ENCODE data around the gene MYEF2.
A peak's percentile ranks its signal among the peaks of the same experiment; 100 is the strongest.

Gene MYEF2

GRCh38 chr15:48177383-48177765, 721 bp downstream of the MYEF2 start:
- peak; percentile 45 for DNase-seq (ENCODE audit: low read depth)
- peak overlapping the region; percentile 51 for H3K4me3 ChIP-seq (replicated peaks; ENCODE audit: low read depth, low read length)
- TF ChIP-seq, protein P1, sequence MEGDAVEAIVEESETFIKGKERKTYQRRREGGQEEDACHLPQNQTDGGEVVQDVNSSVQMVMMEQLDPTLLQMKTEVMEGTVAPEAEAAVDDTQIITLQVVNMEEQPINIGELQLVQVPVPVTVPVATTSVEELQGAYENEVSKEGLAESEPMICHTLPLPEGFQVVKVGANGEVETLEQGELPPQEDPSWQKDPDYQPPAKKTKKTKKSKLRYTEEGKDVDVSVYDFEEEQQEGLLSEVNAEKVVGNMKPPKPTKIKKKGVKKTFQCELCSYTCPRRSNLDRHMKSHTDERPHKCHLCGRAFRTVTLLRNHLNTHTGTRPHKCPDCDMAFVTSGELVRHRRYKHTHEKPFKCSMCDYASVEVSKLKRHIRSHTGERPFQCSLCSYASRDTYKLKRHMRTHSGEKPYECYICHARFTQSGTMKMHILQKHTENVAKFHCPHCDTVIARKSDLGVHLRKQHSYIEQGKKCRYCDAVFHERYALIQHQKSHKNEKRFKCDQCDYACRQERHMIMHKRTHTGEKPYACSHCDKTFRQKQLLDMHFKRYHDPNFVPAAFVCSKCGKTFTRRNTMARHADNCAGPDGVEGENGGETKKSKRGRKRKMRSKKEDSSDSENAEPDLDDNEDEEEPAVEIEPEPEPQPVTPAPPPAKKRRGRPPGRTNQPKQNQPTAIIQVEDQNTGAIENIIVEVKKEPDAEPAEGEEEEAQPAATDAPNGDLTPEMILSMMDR (IDR thresholded peaks at IDR 0.05; ENCODE audit: low read length, missing control alignments), result no peak

- no peak overlapping the region for H3K4me3 ChIP-seq (replicated peaks; ENCODE audit: low read depth, low read length)
- TF ChIP-seq, protein P1 (IDR thresholded peaks at IDR 0.05; ENCODE audit: low read length, missing control alignments), result no peak
- DNase-seq (ENCODE audit: low read depth), result no peak
Measured at GRCh38 chr15:48176957-48177356, 1.1 kb downstream of the MYEF2 start.

DNA sequence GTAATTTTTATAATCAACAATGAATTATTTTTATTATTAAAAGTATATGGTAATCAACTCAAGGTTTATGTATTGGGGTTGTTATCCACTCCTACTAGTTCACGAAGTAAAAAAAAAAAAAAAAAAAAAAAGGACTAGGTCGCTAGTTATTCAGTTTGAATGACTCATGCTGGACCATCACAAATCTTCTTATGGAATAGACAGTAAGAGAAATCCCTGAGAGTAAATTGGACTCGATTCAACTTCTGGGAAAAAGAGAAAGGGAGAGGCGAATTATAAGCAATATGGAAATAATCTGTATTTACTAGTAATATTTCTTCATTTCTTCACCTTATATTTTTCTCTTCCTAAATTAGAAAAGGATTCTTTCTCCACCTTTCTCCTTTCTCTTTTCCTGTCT, 2.0 kb downstream of the MYEF2 start:
- TF ChIP-seq, protein P1 (IDR thresholded peaks at IDR 0.05; ENCODE audit: low read length, missing control alignments), result no peak
- H3K4me3 ChIP-seq (replicated peaks; ENCODE audit: low read depth, low read length), result no peak overlapping the region
- no peak for DNase-seq (ENCODE audit: low read depth)

GRCh38 chr15:48175126-48175525, 3.0 kb downstream of the MYEF2 start:
- no peak for DNase-seq (ENCODE audit: low read depth)
- no peak overlapping the region for H3K4me3 ChIP-seq (replicated peaks; ENCODE audit: low read depth, low read length)
- TF ChIP-seq, protein P1 (IDR thresholded peaks at IDR 0.05; ENCODE audit: low read length, missing control alignments), result no peak

GRCh38 chr15:48170981-48171380, 7.1 kb downstream of the MYEF2 start:
- TF ChIP-seq, protein P1 (IDR thresholded peaks at IDR 0.05; ENCODE audit: low read length, missing control alignments), result no peak
- no peak for DNase-seq (ENCODE audit: low read depth)
- H3K4me3 ChIP-seq (replicated peaks; ENCODE audit: low read depth, low read length), result no peak overlapping the region

DNA sequence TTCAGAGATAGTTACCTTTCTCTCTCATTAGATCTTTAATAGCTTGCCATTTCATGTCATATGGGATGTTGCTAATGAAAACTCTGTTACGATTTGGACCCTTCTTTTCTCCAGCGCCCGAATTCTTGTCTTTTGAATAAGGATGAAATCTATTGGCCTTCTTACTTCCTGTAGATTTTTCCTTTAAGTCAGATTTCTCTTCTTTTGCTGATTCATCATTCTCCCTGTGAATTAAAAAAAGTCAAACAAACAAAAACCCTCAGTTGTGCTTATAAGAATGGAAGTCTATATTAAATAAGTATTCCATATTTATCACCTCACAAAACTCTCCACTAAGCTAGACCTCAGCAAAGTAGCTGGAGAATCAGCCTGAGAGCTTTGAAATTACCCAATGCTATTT, 9.5 kb downstream of the MYEF2 start:
- no peak overlapping the region for H3K4me3 ChIP-seq (replicated peaks; ENCODE audit: low read depth, low read length)
- TF ChIP-seq, protein P1 (IDR thresholded peaks at IDR 0.05; ENCODE audit: low read length, missing control alignments), result no peak

GRCh38 chr15:48153526-48153925, 24.6 kb downstream of the MYEF2 start:
- DNase-seq (ENCODE audit: low read depth), result no peak
- TF ChIP-seq, protein P1 (IDR thresholded peaks at IDR 0.05; ENCODE audit: low read length, missing control alignments), result no peak
- H3K4me3 ChIP-seq (replicated peaks; ENCODE audit: low read depth, low read length), result no peak overlapping the region

More for the DNA sequence above, 9.5 kb downstream of the MYEF2 start:
- DNase-seq (ENCODE audit: low read depth), result no peak
